ENCODE data around the gene KIF24. TPM values are rescaled to one million over a fixed set of nuclear protein-coding genes. Genes with fewer than 3 reads are reported as not detected.

KIF24 gene
- polyA plus RNA-seq, 1 of the 3 experiments (the other 2 are of a cell fraction), result 1.2 TPM

GRCh38 chr9:34366365-34366764 lies 37.3 kb upstream of the KIF24 start:
- H3K9me2 ChIP-seq, result no peaks in the 10 kb centered on the region
- H4K20me1 ChIP-seq (ENCODE audit: insufficient read depth), result no peaks in the 10 kb centered on the region
- WGBS (ENCODE audit: low lambda C conversion rate), result 65% methylated on average over 2 of the region's 2 CpGs
- H2AFZ ChIP-seq (ENCODE audit: low read depth), result no peak overlapping the region
- H3K36me3 ChIP-seq (replicated peaks in 1 of 2; ENCODE audit: control insufficient read depth in 1 of 2, insufficient read depth in 2 of 2, low read length in 1 of 2), result peaks cover 0 to 3% of the 10 kb centered on the region in 2 experiments
- no peak overlapping the region for H3K9ac ChIP-seq
- H3K4me1 ChIP-seq (ENCODE audit: control insufficient read depth in 1 of 2, insufficient read depth in 2 of 2, low read depth in 1 of 2, low read length in 1 of 2), result peaks cover 0 to 4% of the 10 kb centered on the region in 2 experiments; a peak in 2 of 4 replicates
- H3K27ac ChIP-seq (ENCODE audit: low read depth in 2 of 2, low read length in 1 of 2), result no peak overlapping the region
- CTCF ChIA-PET, result interaction anchor here (1.2 kb wide), 1 partner anchor 13 kb away, joined by 3 read pairs; no protein-coding TSS in a partner anchor
- H3K79me2 ChIP-seq (ENCODE audit: insufficient read depth), result no peaks in the 10 kb centered on the region
- DNase-seq, result no peak
- H3K27me3 ChIP-seq (ENCODE audit: insufficient read depth), result no peaks in the 10 kb centered on the region
- H3K4me2 ChIP-seq, result no peak overlapping the region
- POLR2A ChIA-PET, result interaction anchor here (0.6 kb wide), 1 partner anchor 23 kb away, joined by 3 read pairs; no protein-coding TSS in a partner anchor
- no peaks in the 10 kb centered on the region for H3F3A ChIP-seq (replicated peaks; ENCODE audit: insufficient read depth)
- H3K4me3 ChIP-seq (ENCODE audit: low read depth in 2 of 2, low read length in 1 of 2), result no peak overlapping the region
- TF ChIP-seq FOSL2 (IDR thresholded peaks at IDR 0.05; ENCODE audit: borderline replicate concordance, low read depth), result no peak
- TF ChIP-seq NRF1 (IDR thresholded peaks at IDR 0.05; ENCODE audit: low read depth, low read length), result no peak
- TF ChIP-seq EZH2phosphoT487 (IDR thresholded peaks at IDR 0.05; ENCODE audit: borderline replicate concordance, low read depth), result no peak
- no peak for TF ChIP-seq PBX3 (IDR thresholded peaks at IDR 0.05)
- no peak for TF ChIP-seq ELF1 (IDR thresholded peaks at IDR 0.05)
- no peak for TF ChIP-seq FOXM1 (IDR thresholded peaks at IDR 0.05; ENCODE audit: low read depth)
- TF ChIP-seq POLR2AphosphoS5 (IDR thresholded peaks at IDR 0.05; ENCODE audit: low read depth, low read length), result no peak
- TF ChIP-seq MAX (IDR thresholded peaks at IDR 0.05; ENCODE audit: low read depth), result no peak
- no peak for TF ChIP-seq MEF2A (IDR thresholded peaks at IDR 0.05; ENCODE audit: borderline replicate concordance, low read depth)
- no peak for TF ChIP-seq GABPA (IDR thresholded peaks at IDR 0.05; ENCODE audit: low read depth)
- TF ChIP-seq USF1 (IDR thresholded peaks at IDR 0.05; ENCODE audit: borderline replicate concordance, low read depth), result no peak
- no peak for TF ChIP-seq TCF12 (IDR thresholded peaks at IDR 0.05)
- no peaks in the 10 kb centered on the region for H3K9me3 ChIP-seq

GRCh38 chr9:34365282-34365681 lies 36.2 kb upstream of the KIF24 start:
- Histone ChIP-seq H3K4me2 (no peak overlapping the region), H3K36me3 (replicated peaks in 1 of 2; ENCODE audit: control insufficient read depth in 1 of 2, insufficient read depth in 2 of 2, low read length in 1 of 2) (peaks cover 0 to 2% of the 10 kb centered on the region in 2 experiments), H2AFZ (ENCODE audit: low read depth) (no peak overlapping the region), H3K27me3 (ENCODE audit: insufficient read depth) (no peaks in the 10 kb centered on the region), H3K9me3 (no peaks in the 10 kb centered on the region), H4K20me1 (ENCODE audit: insufficient read depth) (no peaks in the 10 kb centered on the region), H3K9me2 (no peaks in the 10 kb centered on the region), H3K4me1 (ENCODE audit: control insufficient read depth in 1 of 2, insufficient read depth in 2 of 2, low read depth in 1 of 2, low read length in 1 of 2) (peaks cover 0 to 4% of the 10 kb centered on the region in 2 experiments; a peak in 2 of 4 replicates), H3K4me3 (ENCODE audit: low read depth in 2 of 2, low read length in 1 of 2) (no peak overlapping the region), H3K79me2 (ENCODE audit: insufficient read depth) (no peaks in the 10 kb centered on the region), H3K9ac (no peak overlapping the region), H3F3A (replicated peaks; ENCODE audit: insufficient read depth) (no peaks in the 10 kb centered on the region), H3K27ac (ENCODE audit: low read depth in 2 of 2, low read length in 1 of 2) (no peak overlapping the region)
- ChIA-PET POLR2A (no interaction called here), CTCF (interaction anchor here (1.0 to 2.1 kb wide), 4 partner anchors 8 to 238 kb away, joined by 3 to 6 read pairs (median 4); no protein-coding TSS in a partner anchor)
- DNase-seq, result no peak
- TF ChIP-seq NFIC (IDR thresholded peaks at IDR 0.05; ENCODE audit: borderline replicate concordance) (no peak), RCOR1 (IDR thresholded peaks at IDR 0.05; ENCODE audit: low read length) (no peak), NRF1 (IDR thresholded peaks at IDR 0.05; ENCODE audit: low read depth, low read length) (no peak), MEF2A (IDR thresholded peaks at IDR 0.05; ENCODE audit: borderline replicate concordance, low read depth) (no peak), MXI1 (IDR thresholded peaks at IDR 0.05; ENCODE audit: low read depth, low read length) (no peak), SIN3A (IDR thresholded peaks at IDR 0.05; ENCODE audit: borderline replicate concordance, low read depth, low read length) (no peak), RFX5 (IDR thresholded peaks at IDR 0.05; ENCODE audit: low read length) (no peak), USF1 (IDR thresholded peaks at IDR 0.05; ENCODE audit: borderline replicate concordance, low read depth) (no peak), FOXM1 (IDR thresholded peaks at IDR 0.05; ENCODE audit: low read depth) (no peak), EP300 (IDR thresholded peaks at IDR 0.05; ENCODE audit: borderline replicate concordance in 1 of 2, low read depth in 1 of 2, low read length in 1 of 2) (no peak), GATA2 (CRISPR knock-in tag; IDR thresholded peaks at IDR 0.05) (no peak), MAX (IDR thresholded peaks at IDR 0.05; ENCODE audit: low read depth) (no peak), TCF12 (IDR thresholded peaks at IDR 0.05) (no peak), POLR2AphosphoS5 (IDR thresholded peaks at IDR 0.05; ENCODE audit: low read depth, low read length) (no peak)
- 51% methylated on average over 2 of the region's 2 CpGs for WGBS (ENCODE audit: low lambda C conversion rate)
